HG03196 (cell line): ENCODE results near the gene UPF1.
"Not testable (repeated sequence)": the region's sequence is repeated elsewhere in the genome, so short reads cannot be mapped to it uniquely, and the experiment has no call there.

Source experiments
- ATAC-seq: cut with Tn5 transposase; IDR thresholded peaks from one replicate; pipeline ENCODE4 v1.9.1; 2021; ENCODE audit not compliant: unreplicated experiment

The UPF1 gene

DNA sequence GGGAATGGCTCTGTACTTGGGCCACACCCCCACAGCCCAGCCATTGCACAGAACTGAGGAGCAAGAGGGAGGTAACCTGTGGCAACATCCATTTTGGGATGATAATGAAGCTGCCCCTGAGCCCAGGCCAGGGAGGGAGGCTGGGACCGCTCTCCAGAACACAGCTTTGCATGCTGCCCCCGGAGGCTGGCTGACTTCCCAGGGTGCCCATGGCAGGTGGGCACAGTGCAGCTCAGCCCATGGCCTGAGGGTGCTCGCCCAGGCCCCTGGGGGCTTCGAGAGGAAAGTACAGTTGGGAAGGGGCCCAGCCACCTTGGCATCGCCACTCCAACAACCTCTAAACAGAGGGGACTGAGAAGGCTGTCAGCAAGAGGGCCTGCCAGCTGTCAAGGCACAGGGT is 81.7 kb downstream of the UPF1 start:
- no peak for ATAC-seq

DNA sequence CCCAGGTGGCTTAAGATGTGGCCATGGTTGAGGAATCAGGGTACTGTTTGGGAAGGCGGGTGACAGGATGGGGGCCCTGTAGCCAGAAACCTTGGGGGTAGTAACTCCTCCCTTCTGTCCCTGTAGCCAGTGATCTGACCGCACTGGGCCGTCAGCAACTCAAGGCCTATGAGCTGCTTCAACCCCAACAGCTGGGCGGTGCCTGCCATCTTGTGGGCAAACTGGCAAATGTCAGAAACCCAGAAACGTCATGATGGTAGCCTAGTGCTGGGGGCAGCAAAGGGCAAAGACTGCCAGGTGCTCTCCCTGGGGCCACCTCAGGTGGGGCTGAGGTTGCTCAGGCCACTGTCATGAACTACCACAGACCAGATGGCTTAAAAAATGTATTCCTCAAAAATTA is 83.9 kb downstream of the UPF1 start:
- ATAC-seq = no peak

DNA sequence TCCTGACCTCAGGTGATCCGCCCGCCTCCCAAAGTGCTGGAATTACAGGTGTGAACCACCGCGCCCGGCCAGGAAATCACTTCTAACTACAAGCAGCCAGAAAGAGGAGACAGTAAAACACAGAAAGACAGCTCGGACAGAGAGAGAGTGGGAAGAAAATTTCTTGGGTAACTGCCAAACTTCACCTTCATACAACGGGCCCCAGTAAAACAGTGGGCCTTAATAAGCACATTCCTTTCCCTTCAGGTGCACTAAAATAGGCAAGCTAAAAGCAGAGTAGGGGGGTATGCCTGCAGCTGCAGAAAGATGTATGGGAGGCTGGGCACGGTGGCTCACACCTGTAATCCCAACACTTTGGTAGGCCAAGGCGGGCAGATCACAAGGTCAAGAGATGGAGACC is 85.8 kb downstream of the UPF1 start:
- not testable (repeated sequence) for ATAC-seq
